Measurements from ENCODE around the gene SLC22A16.
"Not testable (repeated sequence)": the region's sequence is repeated elsewhere in the genome, so short reads cannot be mapped to it uniquely, and the experiment has no call there.

SLC22A16 gene, protein sequence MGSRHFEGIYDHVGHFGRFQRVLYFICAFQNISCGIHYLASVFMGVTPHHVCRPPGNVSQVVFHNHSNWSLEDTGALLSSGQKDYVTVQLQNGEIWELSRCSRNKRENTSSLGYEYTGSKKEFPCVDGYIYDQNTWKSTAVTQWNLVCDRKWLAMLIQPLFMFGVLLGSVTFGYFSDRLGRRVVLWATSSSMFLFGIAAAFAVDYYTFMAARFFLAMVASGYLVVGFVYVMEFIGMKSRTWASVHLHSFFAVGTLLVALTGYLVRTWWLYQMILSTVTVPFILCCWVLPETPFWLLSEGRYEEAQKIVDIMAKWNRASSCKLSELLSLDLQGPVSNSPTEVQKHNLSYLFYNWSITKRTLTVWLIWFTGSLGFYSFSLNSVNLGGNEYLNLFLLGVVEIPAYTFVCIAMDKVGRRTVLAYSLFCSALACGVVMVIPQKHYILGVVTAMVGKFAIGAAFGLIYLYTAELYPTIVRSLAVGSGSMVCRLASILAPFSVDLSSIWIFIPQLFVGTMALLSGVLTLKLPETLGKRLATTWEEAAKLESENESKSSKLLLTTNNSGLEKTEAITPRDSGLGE

DNA sequence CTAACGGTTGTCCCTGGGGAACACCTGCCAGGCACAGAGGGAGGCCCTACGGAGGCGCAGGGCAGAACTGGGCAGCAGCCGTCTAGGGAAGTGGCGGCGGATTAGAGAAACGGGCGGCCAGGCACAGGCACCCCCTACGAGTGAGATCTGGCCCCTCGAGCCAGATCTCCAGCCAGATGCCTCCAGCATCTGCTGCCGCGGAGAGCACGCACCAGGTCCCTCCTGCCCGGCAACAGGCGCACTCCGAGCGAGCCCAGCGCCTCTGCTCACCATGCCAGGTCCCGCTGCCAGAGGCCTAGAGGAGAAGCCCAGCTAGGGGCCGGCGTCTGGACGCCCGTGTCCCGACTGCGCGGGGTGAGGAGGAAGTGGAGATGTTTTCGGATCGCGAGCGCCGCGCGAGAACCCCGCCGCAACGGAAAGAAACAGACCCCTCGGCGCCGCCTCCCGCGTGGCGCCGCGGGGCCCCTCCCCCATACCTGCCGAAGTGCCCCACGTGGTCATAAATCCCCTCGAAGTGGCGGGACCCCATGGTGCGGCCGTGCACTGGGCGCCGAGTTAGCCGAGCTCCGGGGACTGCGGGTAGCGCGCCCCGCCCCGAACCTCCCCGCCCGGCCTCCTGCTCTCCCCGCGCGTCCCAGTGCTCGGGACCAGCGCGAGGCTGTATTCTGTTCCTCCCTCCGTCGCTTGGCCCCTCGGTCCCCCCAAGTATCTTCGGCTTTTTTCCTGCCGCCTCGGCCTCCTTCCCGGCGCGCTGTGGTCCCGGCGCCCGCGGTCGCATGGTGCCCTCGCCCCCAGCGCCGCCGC lies at the start of gene SLC22A16:
SLC22A16 (minus strand) TSS at position 568 of the 804 bp plus-strand sequence; CDS start at position 529, 39 bp downstream.
- DNase-seq (ENCODE audit: low read depth), result no peak

DNA sequence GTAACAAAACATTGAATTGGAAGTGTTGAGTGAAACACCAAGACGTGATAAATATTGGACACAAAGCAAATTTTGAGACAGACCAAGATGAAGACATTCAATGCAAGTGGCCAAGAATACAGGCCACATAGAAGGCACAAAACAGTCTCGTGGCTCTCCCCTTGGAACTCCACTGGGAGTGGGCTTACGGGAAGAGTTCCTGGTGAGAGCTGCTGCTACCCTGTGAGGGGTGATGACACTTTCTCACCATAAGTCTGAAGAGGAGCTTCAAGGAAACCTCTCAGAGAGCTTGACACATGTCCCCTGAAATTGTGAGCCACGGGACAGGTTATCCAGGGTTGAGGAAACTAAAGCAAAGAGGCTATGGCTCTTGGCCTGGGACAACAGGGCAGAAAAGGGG lies 48.6 kb upstream of the SLC22A16 start:
- DNase-seq (ENCODE audit: low read depth), result no peak

DNA sequence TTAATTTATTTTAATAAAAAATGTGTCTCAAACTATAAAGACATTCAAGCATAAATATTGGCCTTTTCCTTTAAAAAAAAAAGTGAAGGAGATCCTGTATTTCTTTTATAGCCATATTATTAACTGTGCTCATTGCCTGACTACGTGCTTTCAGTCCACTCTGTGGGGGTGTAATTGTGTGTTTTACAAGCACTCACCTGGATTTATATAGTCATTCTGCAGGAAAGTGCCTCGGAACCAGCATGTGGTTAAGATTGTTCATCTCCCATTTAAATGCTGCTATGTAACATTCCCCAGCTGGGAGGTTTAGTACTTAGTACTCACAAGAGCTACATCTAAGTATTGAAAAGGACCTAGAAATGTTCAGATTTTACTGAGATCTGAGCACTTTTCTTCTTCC lies 47.9 kb upstream of the SLC22A16 start:
- no peak for DNase-seq (ENCODE audit: low read depth)

DNA sequence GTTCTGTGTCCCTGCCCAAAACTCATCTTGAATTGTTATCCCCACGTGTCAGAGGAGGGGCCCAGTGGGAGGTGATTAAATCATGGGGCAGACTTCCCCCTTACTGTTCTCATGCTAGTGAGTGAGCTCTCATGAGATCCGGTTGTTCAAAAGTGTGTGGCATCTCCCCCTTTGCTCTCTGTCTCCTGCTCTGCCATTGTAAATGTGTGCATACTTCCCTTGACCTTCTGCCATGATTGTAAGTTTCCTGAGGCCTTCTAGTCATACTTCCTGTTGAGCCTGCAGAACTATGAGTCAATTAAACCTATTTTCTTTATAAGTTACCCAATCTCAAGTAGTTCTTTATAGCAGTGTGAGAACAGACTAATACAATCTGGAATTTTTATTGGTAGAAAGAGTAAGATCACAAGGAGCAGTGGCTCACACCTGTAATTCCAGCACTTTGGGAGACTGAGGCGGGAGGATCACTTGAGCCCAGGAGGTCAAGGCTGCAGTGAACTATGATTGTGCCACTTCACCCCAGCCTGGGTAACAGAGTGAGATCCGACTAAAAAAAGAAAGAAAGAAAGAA lies 47.1 kb upstream of the SLC22A16 start:
- DNase-seq (ENCODE audit: low read depth), result no peak

DNA sequence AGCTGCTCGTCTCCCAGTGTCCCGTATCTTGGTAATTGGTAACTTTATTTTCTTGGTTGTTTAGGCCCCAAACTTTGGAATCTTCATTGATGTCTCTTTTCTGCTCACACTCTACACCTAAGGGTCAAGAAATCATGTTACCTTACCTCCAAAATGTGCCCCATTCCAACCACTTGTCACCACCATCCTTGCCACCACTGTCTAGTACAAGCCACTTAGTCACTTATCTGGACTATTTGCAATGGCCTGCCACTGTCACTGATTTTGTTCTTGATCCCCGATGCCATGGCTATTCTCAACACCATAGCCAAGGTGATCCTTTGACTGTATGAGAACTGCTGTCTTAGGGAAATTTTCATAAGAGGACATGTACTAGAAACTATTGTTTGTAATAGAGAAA lies 46.0 kb upstream of the SLC22A16 start:
- no peak for DNase-seq (ENCODE audit: low read depth)

DNA sequence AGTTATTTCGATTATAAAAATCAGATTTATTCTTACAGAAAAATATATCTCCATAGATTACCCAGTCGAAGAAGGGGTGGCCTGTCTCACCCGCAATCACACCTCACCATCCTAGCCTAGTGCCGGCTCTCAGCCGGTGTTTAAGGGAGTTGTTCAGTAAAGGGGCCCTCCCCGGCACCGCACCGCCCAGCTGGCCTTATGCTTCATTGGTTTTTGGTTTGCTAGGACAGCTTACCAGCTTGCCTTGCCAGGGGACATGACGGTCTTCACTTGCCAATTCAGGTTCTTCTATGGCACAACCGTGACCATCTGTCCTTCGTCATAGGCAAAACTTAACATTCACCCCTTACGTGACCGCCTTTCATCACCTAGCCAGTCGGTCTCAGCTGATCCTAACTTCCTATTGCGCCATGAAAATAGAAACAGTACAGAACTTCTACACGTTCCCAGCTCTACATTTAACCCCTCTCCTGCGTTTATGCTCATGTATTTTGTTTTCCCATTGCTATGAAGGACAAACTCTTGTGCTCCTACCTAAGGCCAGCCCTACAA lies 44.7 kb upstream of the SLC22A16 start:
- DNase-seq (ENCODE audit: low read depth), result no peak

DNA sequence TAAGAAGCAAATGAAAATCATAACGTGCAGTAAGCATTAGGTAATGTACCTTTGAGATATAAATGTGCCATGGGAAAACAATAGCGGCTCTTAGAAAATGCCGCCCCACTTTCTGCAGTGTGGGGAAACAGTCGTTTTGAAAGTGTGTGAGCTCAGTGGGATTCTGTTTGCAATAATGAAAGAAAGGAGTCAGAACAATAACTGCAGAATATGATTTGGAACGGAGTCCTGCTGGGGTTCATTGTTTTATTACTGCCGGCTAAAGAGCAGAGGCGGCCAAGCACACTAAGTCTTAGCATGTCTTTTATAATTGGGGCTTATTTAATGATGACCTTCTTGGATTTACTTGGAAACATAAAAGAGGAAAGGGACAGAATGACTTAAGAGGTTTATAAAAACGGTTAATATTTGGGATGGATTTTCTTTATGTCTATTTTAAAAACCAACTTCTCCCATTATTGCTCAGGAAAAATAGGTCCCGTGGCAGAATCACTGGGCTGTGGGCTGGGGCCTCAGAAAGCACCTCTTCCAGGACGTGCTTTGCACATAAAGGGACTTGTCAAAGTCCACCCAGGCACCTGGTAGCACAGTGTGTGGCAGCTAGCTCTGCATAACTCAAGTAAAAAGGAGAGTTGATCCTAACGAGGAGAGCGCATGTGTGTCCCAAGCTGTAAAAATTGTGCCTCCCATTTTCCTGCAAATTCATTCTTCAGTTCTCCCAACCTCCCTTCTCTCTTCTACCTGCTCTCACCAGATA lies 44.0 kb upstream of the SLC22A16 start:
- DNase-seq (ENCODE audit: low read depth), result no peak

DNA sequence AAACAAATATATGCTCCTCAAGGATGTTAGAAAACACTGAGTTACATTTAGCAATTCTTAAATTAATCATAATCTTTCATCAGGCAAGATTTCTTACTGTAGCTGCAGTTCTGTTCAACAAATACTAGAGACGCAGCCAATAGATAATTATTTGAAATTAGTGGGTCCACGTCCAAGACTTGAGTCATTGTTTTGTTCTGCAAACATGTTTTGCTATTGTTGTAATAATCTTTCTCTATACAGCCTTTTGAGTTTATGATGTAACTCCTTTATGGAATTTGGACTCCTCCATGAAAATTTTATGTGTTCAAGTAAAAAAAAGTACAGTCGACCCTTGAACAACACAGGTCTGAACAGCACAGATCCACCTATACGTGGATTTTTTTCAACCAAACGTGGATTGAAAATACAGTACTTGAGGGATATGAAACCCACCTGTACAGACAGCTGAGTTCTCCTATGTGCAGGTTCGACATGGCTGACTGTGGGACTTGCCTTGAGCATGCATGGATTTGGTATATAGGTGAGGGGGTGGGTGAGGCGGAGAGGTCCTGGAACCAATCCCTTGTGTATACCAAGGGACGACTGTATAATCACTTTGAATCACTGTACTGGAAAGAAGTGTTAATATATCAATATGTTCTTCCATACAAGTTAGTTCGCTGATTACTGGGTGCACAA lies 41.3 kb upstream of the SLC22A16 start:
- DNase-seq (ENCODE audit: low read depth), result no peak

DNA sequence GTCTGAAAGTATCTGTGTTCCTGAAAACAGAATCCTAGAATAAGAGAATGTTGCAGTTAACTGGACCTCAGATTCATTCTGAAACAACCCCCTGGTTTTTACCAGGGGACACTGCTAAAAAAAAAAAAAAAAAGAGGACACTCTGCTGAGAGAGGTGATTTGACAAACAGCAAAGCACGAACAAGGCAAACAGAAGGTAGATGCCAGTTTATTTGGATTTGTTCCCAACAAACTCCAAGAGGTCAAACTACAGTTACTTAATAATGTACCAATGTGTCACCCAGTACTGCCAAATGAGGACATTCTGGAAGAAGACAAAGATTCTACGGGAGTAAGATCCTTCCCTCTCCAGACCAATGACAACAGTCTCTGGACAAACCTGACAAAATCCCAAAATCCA lies 40.6 kb upstream of the SLC22A16 start:
- DNase-seq (ENCODE audit: low read depth), result no peak

DNA sequence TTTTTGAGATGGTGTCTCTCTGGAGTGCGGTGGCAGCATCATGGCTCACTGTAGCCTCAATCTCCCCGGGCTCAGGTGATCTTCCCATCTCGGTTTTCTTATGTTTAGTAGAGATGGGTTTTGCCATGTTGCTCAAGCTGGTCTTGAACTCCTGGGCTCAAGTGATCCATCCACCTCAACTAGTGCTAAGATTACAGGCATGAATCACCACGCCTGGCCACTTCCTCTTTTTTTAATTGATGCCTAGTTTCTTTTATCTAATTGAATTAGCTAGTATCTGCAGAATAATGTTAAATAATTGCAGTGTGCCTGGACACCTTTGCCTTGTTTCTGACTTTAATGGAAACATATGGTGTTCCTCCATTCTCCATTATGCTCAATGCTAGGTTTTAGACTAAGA lies 38.4 kb upstream of the SLC22A16 start:
- DNase-seq (ENCODE audit: low read depth), result no peak

DNA sequence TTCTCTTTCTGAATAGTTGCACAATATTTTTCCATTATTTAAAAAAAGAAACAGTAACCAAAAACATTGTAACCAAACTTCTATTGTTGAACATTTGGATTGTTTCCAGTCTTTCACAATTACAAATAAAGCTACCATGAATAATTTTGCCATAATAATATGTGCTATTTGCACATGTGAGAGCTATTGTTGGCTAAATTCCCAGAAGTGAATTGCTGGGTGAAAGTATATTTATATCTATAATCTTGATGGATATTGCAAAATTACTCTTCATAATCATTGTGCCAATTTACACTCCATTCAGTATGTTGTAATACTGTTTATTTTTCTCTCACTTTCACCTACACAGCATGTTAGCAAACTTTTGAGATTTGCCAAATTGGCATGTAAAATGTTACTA lies 36.6 kb upstream of the SLC22A16 start:
- DNase-seq (ENCODE audit: low read depth), result no peak

DNA sequence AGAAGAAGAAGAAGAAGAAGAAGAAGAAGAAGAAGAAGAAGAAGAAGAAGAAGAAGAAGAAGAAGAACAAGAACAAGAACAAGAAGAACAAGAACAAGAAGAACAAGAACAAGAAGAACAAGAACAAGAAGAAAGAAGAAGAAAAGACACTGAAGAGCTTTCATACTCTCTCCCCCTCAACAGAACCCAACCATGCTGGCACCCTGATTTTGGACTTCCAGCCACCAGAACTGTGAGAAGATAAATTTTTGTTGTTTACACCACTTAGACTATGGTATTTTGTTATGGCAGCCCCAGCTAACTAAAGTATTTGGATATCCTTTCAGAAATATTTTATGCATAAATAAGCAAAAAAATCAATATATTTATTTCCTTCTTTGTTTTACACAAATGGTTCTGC lies 36.1 kb upstream of the SLC22A16 start:
- not testable (repeated sequence) for DNase-seq (ENCODE audit: low read depth)

DNA sequence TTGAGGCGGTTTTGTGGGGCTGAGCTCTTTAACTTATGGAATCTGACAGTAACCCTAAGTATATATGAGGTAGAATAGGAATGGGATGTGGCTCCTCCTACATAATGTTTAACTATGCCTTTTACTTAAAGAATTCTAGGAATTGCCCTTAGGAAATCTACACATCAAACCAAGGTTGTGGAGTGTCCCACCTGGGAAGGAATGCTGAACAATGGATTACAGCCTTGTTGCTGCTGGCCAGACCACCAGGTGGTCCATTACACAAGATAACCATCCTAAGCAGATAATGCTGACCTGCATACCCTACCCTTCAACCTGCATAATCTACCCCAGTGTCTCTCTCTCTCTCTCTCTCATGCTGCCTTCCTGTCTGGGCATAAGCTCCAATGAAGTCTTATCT lies 35.0 kb upstream of the SLC22A16 start:
- DNase-seq (ENCODE audit: low read depth), result no peak

DNA sequence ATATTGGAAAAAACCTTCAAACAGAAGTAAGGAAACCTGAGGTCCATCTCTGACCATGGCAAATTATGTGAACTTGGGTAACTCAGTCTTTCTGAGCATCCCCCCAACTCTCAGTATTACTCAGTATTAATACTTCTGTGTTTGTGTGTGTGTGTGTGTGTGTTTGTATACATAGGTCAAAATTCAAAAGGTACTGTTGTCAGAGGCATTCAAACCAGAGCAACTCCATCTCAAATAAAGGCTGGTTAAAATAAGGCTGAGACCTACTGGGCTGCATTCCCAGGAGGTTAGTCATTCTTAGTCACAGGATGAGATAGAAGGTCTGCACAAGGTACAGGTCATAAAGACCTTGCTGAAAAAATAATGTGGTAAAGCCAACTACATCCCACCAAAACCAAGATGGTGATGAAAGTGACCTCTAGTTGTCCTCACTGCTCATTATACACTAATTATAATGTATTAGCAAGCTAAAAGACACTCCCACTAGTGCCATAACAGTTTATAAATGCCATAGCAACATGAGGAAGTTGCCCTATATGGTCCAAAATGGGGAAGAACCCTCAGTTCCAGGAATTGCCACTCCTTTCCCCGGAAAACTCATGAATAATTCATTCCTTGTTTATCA lies 33.3 kb upstream of the SLC22A16 start:
- no peak for DNase-seq (ENCODE audit: low read depth)

DNA sequence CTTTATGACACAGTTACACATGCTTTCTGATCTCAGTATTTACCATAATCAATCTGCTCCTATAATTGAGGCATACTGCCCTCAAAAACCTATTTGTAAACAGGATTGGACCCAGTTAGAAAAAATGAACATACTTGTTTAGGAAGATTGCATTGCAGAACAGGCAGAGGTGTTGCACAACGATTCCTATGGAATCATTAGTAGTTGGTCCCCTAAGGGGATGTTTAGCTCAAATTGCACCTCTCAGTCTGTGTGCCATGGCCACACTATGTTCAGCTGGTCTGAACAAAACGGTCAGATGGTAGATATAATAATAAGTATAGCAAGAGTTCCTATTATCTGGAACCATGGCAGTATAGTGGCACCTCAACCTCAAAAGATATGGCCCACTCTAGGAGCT lies 28.5 kb upstream of the SLC22A16 start:
- not testable (repeated sequence) for DNase-seq (ENCODE audit: low read depth)

DNA sequence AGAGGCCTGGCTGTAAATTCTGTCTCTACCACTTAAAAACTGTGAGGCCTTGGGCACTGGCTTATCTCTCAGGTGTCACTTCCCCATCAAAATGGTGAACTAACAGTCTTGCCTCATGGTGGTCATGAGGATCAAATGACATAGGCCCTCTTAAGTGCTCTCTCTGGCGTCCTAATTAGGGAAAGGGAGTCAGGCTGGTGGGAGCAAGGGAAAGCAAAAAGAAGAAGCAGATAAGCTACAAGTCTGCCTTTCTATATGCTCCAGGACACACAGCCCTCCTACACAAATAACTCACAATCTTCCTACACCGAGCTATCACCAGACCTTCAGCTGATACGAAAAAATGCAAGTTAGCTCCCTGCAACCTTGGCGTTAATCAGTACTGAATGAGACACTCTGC lies 19.5 kb upstream of the SLC22A16 start:
- DNase-seq (ENCODE audit: low read depth), result no peak

DNA sequence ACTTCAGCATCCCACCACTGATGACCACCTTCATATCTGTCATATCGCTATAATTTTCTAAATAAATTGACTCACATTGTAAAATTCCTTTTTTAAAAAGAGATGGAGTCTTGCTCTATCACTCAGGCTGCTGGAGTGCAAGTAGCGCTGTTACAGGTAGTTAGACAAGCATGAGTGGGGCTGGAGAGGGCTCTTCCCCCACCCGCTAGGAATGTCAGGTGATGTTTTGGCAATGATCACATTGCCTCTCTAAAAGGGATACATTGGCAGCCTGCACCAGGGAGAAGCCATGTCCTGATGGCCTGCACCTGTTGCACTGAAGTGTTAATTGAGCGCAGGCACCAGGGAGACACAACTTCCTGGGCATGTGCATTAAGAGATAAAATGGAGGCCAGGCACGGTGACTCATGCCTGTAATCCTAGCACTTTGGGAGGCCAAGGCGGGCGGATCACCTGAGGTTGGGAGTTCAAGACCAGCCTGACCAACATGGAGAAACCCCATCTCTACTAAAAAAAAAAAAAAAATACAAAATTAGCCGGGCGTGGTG lies 16.9 kb upstream of the SLC22A16 start:
- DNase-seq (ENCODE audit: low read depth), result no peak

DNA sequence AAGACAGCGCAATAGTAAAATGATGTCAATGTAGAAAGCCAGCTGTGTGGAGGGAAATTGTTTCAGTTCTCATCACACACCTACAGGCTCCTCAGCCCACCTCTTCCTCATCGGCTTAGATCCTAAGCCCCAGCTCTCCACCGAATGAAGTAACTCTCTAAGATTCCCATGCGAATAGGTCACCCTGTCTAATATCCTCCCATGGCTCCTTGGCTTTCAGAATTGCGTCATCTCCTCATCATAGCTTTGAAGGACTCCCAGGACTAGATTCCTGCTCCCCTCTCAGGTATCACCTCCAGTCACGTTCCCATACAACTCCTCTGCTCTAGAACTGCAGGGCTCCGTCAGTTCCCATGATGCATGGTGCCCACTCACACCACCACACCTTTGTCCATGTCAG lies 16.2 kb upstream of the SLC22A16 start:
- no peak for DNase-seq (ENCODE audit: low read depth)

DNA sequence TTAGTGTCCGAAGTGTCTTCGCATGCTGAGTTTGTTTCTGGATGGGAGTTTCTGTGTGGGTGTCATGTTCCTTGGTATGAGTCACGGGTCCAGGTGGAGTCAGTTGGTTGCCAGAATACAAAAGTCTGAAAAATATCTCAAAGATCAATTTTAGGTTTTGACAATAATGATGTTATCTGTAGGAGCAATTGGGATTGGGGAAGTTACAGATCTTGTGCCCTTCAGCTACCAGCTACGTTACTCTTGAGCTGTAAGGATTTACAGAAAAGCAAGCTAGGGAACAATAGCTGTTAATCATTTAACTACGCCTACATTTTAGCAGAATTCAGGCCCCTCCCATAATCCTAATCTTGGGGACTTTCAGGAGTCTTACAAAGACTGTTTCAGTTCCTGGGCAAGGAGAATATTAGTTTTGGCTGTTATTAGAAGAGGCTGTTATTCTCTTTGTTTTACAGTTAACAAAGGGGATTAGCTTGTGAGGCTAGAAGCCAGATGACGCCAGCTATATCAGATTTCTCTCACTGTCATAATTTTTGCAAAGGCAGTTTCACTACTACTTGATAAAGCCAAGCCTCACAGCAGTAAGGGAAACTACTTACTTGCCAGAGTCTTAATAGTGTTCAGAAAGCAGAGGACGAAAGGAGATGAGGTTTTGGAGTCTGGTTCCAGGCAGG lies 15.4 kb upstream of the SLC22A16 start:
- DNase-seq (ENCODE audit: low read depth), result no peak

DNA sequence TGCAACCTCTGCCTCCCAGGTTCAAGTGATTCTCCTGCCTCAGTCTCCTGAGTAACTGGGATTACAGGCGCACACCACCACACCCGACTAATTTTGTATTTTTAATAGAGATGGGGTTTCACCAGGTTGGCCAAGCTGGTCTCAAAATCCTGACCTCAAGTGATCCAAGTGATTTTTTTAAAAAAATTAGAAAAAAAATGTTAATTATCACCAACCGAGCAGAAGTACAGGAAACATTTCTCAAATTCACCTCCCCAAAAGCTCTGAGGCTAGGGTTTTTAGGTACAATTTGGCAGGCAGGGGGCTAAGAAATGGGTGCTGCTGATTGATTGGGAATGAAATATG lies 14.9 kb upstream of the SLC22A16 start:
- DNase-seq (ENCODE audit: low read depth), result no peak

Data from stimulated activated CD8-positive, alpha-beta memory T cell treated with anti-CD3 and anti-CD28 coated beads, Interleukin-7, amount 100 ng/mL, for 24 hours (primary cell).